ENCODE measurements around the gene TUBGCP6.

- TF ChIP-seq POLR2AphosphoS5 (IDR thresholded peaks at IDR 0.05; ENCODE audit: low read depth) (no peak), CTCF (conservative IDR thresholded peaks at IDR 0.05; ENCODE audit: low read depth in 2 of 2) (no peak), REST (IDR thresholded peaks at IDR 0.05; ENCODE audit: unreplicated experiment) (no peak), EZH2 (IDR thresholded peaks at IDR 0.05; ENCODE audit: low read depth, unreplicated experiment) (no peak), JUNB (IDR thresholded peaks at IDR 0.05; ENCODE audit: unreplicated experiment) (no peak), NANOG (IDR thresholded peaks at IDR 0.05; ENCODE audit: borderline replicate concordance) (no peak), ZNF331 (CRISPR knock-in tag; IDR thresholded peaks at IDR 0.05; ENCODE audit: low read depth) (no peak), EZH2phosphoT487 (IDR thresholded peaks at IDR 0.05; ENCODE audit: unreplicated experiment) (no peak)
Observed at GRCh38 chr22:50182176-50183081, 62.4 kb downstream of the TUBGCP6 start.
